ENCODE data around the gene E2F7.

DNA sequence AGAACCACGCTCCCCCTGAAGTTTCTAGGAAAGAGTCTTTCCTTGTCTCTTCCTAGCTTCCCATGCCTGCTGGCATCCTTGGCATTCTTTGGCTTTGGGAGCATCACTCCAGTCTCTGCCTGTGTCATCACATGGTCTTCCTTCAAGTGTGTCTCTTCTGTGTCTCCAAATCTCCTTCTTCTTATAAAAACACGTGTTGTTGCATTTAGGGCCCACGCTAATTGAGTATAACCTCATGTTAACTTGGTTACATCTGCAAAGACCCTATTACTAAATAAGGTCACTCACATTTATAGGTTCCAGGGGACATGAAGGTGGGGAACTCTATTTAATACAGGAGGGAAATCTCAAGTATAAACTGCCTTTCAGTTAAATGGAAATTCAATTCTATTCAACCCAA, 63.0 kb downstream of the E2F7 start:
- TF ChIP-seq, protein P1, sequence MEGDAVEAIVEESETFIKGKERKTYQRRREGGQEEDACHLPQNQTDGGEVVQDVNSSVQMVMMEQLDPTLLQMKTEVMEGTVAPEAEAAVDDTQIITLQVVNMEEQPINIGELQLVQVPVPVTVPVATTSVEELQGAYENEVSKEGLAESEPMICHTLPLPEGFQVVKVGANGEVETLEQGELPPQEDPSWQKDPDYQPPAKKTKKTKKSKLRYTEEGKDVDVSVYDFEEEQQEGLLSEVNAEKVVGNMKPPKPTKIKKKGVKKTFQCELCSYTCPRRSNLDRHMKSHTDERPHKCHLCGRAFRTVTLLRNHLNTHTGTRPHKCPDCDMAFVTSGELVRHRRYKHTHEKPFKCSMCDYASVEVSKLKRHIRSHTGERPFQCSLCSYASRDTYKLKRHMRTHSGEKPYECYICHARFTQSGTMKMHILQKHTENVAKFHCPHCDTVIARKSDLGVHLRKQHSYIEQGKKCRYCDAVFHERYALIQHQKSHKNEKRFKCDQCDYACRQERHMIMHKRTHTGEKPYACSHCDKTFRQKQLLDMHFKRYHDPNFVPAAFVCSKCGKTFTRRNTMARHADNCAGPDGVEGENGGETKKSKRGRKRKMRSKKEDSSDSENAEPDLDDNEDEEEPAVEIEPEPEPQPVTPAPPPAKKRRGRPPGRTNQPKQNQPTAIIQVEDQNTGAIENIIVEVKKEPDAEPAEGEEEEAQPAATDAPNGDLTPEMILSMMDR (IDR thresholded peaks at IDR 0.05; ENCODE audit: insufficient read depth, low read depth, low read length), result no peak
- TF ChIP-seq EZH2 (IDR thresholded peaks at IDR 0.05; ENCODE audit: insufficient read depth, low read length), result no peak
